Esophagus squamous epithelium (tissue), 5 donors: ENCODE results near the gene PTGER4. TPM values are rescaled to one million over a fixed set of nuclear protein-coding genes. Genes with fewer than 3 reads are reported as not detected.

Experiments used
- DNase-seq: peaks from one replicate; lab custom pipeline; 2025; lab: John Stamatoyannopoulos, UW
- H3K27ac ChIP-seq, 4 donors: fragments of 200-600 bp; sonication (generic); one replicate each; pipeline ENCODE4 v1.5.1; 2016 to 2019; ENCODE audit warnings: mild to moderate bottlenecking in 1 of 4
- H3K27me3 ChIP-seq, 4 donors: fragments of 200-600 bp; sonication (generic); 1 replicate in 3 of 4; 2 replicates in 1 of 4; pipeline versions ENCODE4 v1.5.1 to v1.6.0; 2017 to 2021; ENCODE audit warnings: antibody characterized with exemption in 1 of 4
- H3K36me3 ChIP-seq, 3 donors: fragments of 200-600 bp; sonication (generic); one replicate each; pipeline ENCODE4 v1.5.1; 2016 to 2019
- H3K4me1 ChIP-seq, 3 donors: fragments of 200-600 bp; sonication (generic); one replicate each; pipeline ENCODE4 v1.5.1; 2017 to 2019
- H3K4me3 ChIP-seq, 4 donors: fragments of 200-600 bp; sonication (generic); 1 replicate in 3 of 4; 2 replicates in 1 of 4; pipeline ENCODE4 v1.5.1; 2016 to 2019; ENCODE audit warnings: mild to moderate bottlenecking in 2 of 4, moderate library complexity in 1 of 4
- H3K9me3 ChIP-seq, 3 donors: fragments of 200-600 bp; sonication (generic); one replicate each; pipeline ENCODE4 v1.5.1; 2016 to 2019
- POLR2A ChIP-seq, 4 donors: fragments of 450-650 bp; IDR thresholded peaks; one replicate each; pipeline ENCODE4 v1.6.1; 2017; ENCODE audit warnings: antibody characterized with exemption in 4 of 4, mild to moderate bottlenecking in 4 of 4, moderate library complexity in 3 of 4
- WGBS, 2 donors: methylation state at CpG; one replicate each; pipeline ENCODE4 v1.1.5; 2018; 5-methylcytosine and 5-hydroxymethylcytosine counted together
- intact Hi-C: fragments of 100-400 bp; cut with DNase I; formaldehyde crosslinking; loops from one replicate; pipeline ENCODE4 v1.15.0; 2022
- total RNA-seq, 4 donors: library from RNA; depleted of rRNA; stranded (reverse); fragments of >200 nt; gene quantifications; one replicate each; pipeline ENCODE4 v1.1.0, GENCODE V29; 2016
- TF ChIP-seq, protein P1 (sequence below), 6 experiments: fragments of 450-650 bp in 4 of 6; fragments of 200-600 bp in 2 of 6; sonication (generic) in 2 of 6; IDR thresholded peaks; one replicate each; pipeline ENCODE4 v1.5.1; 2016 to 2019; ENCODE audit warnings: antibody characterized with exemption in 6 of 6, mild to moderate bottlenecking in 4 of 6, moderate library complexity in 4 of 6
- donor health status: DM: yes; HTN: yes; CAD: no.

The PTGER4 gene
- total RNA-seq, 4 donors from 2014 or later: 7.1 to 21.9 (median 11.6) TPM

DNA sequence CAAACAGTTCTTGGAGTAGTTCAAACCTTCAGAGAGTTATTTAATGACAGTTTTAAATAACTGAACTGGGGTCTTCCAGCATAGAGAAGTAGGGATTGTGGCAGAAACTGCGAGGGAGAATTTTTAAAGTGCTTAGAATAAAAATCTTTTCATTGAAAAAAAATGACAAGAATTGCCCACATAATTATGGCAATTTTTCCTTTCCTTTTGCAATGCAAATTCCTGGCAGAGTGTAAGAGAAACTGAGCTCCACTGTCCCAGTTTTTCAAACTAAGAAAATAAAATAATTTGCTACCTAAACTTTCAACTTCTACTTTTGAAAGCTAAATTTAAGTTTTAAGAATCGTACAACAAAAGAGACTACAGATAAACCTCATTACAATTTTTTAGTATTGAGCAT lies 2.3 kb upstream of the PTGER4 start:
- 43 to 51% methylated on average over 2 of the region's 2 CpGs for WGBS, 2 donors
- no peaks in the 10 kb centered on the region for H3K36me3 ChIP-seq
- peaks cover 14 to 78% (median 36%) of the 10 kb centered on the region in 3 donors for H3K4me1 ChIP-seq
- no peaks in the 10 kb centered on the region for H3K9me3 ChIP-seq
- TF ChIP-seq, protein P1, sequence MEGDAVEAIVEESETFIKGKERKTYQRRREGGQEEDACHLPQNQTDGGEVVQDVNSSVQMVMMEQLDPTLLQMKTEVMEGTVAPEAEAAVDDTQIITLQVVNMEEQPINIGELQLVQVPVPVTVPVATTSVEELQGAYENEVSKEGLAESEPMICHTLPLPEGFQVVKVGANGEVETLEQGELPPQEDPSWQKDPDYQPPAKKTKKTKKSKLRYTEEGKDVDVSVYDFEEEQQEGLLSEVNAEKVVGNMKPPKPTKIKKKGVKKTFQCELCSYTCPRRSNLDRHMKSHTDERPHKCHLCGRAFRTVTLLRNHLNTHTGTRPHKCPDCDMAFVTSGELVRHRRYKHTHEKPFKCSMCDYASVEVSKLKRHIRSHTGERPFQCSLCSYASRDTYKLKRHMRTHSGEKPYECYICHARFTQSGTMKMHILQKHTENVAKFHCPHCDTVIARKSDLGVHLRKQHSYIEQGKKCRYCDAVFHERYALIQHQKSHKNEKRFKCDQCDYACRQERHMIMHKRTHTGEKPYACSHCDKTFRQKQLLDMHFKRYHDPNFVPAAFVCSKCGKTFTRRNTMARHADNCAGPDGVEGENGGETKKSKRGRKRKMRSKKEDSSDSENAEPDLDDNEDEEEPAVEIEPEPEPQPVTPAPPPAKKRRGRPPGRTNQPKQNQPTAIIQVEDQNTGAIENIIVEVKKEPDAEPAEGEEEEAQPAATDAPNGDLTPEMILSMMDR (IDR thresholded peaks at IDR 0.05): no peak
- no peak for TF ChIP-seq POLR2A (IDR thresholded peaks at IDR 0.05)
- H3K27me3 ChIP-seq: peaks cover 0 to 19% (median 0%) of the 10 kb centered on the region in 4 donors
- intact Hi-C loops: no loop called here
- H3K27ac ChIP-seq: peak overlapping the region; percentile 34 to 99 (median 72)
- no peak for DNase-seq
- H3K4me3 ChIP-seq: no peak overlapping the region

DNA sequence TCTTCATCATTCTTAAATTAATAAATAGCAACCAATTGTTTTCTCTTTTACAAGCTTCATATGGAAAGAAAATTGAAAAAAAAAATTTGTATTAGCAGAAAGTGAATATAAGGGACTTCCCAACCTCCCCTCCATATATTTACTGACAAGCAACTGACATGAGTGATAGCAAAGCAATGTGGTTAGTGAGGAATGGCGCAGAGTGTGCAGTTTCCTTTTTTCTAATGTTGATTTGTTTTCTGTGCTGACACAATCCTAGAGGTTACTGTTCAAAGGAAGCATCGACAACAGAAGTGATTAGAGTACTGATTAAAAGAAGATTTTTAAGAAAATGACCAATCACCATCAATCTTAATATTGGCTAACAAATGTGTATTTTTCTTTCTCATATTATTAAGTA lies 1.7 kb upstream of the PTGER4 start:
- DNase-seq: no peak
- intact Hi-C loops: no loop called here
- peaks cover 0 to 19% (median 0%) of the 10 kb centered on the region in 4 donors for H3K27me3 ChIP-seq
- TF ChIP-seq POLR2A (IDR thresholded peaks at IDR 0.05): no peak
- TF ChIP-seq, protein P1 (IDR thresholded peaks at IDR 0.05): no peak
- peak overlapping the region in 2 of 4 donors; percentile 98 to 99 for H3K27ac ChIP-seq
- no peaks in the 10 kb centered on the region for H3K36me3 ChIP-seq
- peak overlapping the region in 3 of 4 donors; percentile 72 to 88 (median 86) for H3K4me3 ChIP-seq
- H3K9me3 ChIP-seq: no peaks in the 10 kb centered on the region
- peaks cover 14 to 84% (median 36%) of the 10 kb centered on the region in 3 donors for H3K4me1 ChIP-seq
- 33 to 35% methylated on average over 2 of the region's 2 CpGs for WGBS, 2 donors

DNA sequence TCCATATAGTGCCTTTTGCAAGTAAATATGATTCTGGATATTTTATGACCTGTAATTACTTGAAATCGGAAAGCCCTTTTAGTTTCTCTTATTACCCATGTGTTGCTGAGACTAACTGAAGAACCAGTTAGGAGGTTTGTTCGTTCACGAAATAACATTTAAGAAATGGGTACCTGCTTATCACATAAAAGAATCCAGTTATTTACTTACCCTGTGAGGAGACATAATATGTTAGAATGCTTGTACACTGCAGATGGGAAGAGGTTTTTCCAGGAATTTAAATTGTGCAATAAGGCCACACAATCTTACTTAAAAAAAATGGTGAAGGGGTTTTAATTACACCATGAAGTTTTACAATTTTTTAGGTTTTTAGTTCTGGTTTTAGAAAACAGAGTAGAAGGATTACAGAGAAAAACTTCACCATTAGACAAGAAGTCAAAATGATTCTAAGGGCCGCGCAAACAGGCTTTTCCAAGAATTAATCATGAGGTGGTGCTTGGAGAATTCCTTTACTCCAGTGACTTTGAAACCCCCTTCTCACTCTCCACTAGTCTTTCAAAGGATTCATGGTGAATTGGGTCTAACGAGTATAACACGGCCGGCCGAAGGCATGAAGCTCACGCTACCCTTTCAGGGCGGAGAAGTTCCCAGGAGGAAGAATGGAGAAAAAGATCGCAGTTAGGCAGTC lies 1.1 kb upstream of the PTGER4 start:
- Histone ChIP-seq H3K9me3 (no peaks in the 10 kb centered on the region), H3K4me1 (peaks cover 14 to 89% (median 36%) of the 10 kb centered on the region in 3 donors), H3K36me3 (no peaks in the 10 kb centered on the region), H3K4me3 (peak overlapping the region; percentile 57 to 88 (median 79)), H3K27me3 (peaks cover 0 to 19% (median 0%) of the 10 kb centered on the region in 4 donors), H3K27ac (peak overlapping the region; percentile 92 to 99 (median 96))
- no peak for DNase-seq
- WGBS, 2 donors: 7 to 10% methylated on average over 12 of the region's 12 CpGs
- TF ChIP-seq, protein P1 (IDR thresholded peaks at IDR 0.05): no peak
- no peak for TF ChIP-seq POLR2A (IDR thresholded peaks at IDR 0.05)
- intact Hi-C loops: no loop called here

DNA sequence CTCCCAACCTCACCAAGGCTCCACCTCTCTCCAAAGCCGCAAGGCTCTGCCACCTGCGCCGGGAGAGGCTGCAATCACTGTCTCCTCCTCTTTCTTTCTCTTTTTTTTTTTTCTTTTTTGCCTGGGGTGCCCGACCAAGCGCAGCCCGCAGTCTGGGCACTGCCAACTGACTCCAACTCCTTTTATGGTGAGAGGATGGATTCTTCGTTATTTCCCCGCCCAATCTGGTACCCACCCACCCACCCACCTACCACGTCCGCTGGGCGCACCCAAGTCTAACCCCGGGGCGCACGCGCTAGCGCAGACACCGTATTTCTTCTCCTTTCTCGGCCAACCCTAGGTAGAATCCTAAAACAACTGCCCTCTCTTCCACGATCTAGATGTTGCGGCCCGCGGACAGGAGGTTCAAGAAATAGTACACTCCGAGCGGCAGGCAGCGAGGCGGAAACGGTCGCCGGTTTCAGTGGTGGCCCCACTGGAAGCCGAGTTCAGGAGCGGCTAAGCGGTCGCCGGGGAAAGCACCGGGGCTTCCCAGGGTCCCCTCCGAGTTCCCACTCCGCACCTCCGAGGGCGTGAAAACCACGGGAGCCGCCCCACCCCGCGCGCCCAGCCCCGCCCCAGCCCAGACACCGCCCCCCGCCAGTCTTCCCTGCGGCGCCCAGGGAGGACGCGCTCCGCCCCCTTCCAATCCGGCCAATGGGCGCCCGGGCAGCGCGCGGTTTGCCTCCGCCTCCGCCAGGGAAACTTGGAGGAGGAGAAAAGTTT lies 385 bp upstream of the PTGER4 start:
- WGBS, 2 donors: 0% methylated on average over 4 to 15 of the region's 60 CpGs
- Histone ChIP-seq H3K9me3 (no peaks in the 10 kb centered on the region), H3K27ac (peak overlapping the region; percentile 92 to 99 (median 96)), H3K27me3 (peaks cover 0 to 19% (median 0%) of the 10 kb centered on the region in 4 donors), H3K36me3 (no peaks in the 10 kb centered on the region), H3K4me1 (peaks cover 14 to 90% (median 36%) of the 10 kb centered on the region in 3 donors), H3K4me3 (peak overlapping the region; percentile 57 to 88 (median 79))
- peak; percentile 47 for DNase-seq
- TF ChIP-seq POLR2A (IDR thresholded peaks at IDR 0.05): peak in 2 of 4 donors; percentile 11 to 52
- TF ChIP-seq, protein P1 (IDR thresholded peaks at IDR 0.05): no peak
- intact Hi-C loops: no loop called here
